CD4-positive, alpha-beta T cell treated with Interferon gamma for 1 hour (primary cell): ENCODE results near the gene PRSS12.
A peak's percentile ranks its signal among the peaks of the same experiment; 100 is the strongest.
"Not testable (repeated sequence)": the region's sequence is repeated elsewhere in the genome, so short reads cannot be mapped to it uniquely, and the experiment has no call there.

Source experiments
- DNase-seq: peaks from one replicate; pipeline ENCODE4 v3.0.0-alpha.2; 2020

Gene PRSS12

GRCh38 chr4:118318931-118319330 is 33.9 kb downstream of the PRSS12 start:
- no peak for DNase-seq

- DNase-seq: no peak
These were observed 35.1 kb downstream of the PRSS12 start for GRCh38 chr4:118317691-118318090.

GRCh38 chr4:118314221-118314620 is 38.6 kb downstream of the PRSS12 start:
- DNase-seq: no peak

GRCh38 chr4:118313098-118313497 is 39.7 kb downstream of the PRSS12 start:
- no peak for DNase-seq

GRCh38 chr4:118308306-118309030 is 44.3 kb downstream of the PRSS12 start:
- no peak for DNase-seq

GRCh38 chr4:118307643-118308042 is 45.2 kb downstream of the PRSS12 start:
- no peak for DNase-seq

- DNase-seq: not testable (repeated sequence)
These were observed 53.2 kb downstream of the PRSS12 start for GRCh38 chr4:118299619-118300018.

GRCh38 chr4:118296729-118297128 is 56.1 kb downstream of the PRSS12 start:
- DNase-seq: no peak

GRCh38 chr4:118290951-118291350 is 61.9 kb downstream of the PRSS12 start:
- no peak for DNase-seq

- no peak for DNase-seq
These were observed 63.0 kb downstream of the PRSS12 start for GRCh38 chr4:118289794-118290193.

GRCh38 chr4:118287711-118288451 is 64.9 kb downstream of the PRSS12 start:
- no peak for DNase-seq

GRCh38 chr4:118286685-118287084 is 66.1 kb downstream of the PRSS12 start:
- no peak for DNase-seq

GRCh38 chr4:118285931-118286330 is 66.9 kb downstream of the PRSS12 start:
- DNase-seq: no peak

GRCh38 chr4:118284169-118284568 is 68.6 kb downstream of the PRSS12 start:
- no peak for DNase-seq

- DNase-seq: no peak
These were observed 70.1 kb downstream of the PRSS12 start for GRCh38 chr4:118282692-118283091.

- DNase-seq: no peak
These were observed 71.0 kb downstream of the PRSS12 start for GRCh38 chr4:118281611-118282442.

GRCh38 chr4:118280501-118281218 is 72.1 kb downstream of the PRSS12 start:
- DNase-seq: peak; percentile 37

GRCh38 chr4:118279920-118280432 is 72.8 kb downstream of the PRSS12 start:
- no peak for DNase-seq

- no peak for DNase-seq
These were observed 73.5 kb downstream of the PRSS12 start for GRCh38 chr4:118279328-118279727.

- DNase-seq: peak; percentile 99
These were observed 74.1 kb downstream of the PRSS12 start for GRCh38 chr4:118278473-118279274.

- DNase-seq: no peak
These were observed 75.6 kb downstream of the PRSS12 start for GRCh38 chr4:118277243-118277642.

- DNase-seq: no peak
These were observed 76.2 kb downstream of the PRSS12 start for GRCh38 chr4:118276580-118276979.
